GM13977 (cell line): ENCODE data around the gene SYN1.

Experiments
- DNase-seq: peaks from one replicate; pipeline ENCODE4 v3.0.0; 2012; ENCODE audit warnings: low spot score
- in situ Hi-C: fragments of 300-500 bp; cut with MboI; formaldehyde crosslinking; loops from one replicate; pipeline ENCODE4 v1.12.0; 2022; ENCODE audit warnings: low sequenced_read_pairs, low pct_unique_long_range_greater_than_20kb, mixed read lengths, inconsistent platforms; ENCODE audit not compliant: unreplicated experiment
- TF ChIP-seq, protein P1 (sequence below): IDR thresholded peaks from 2 replicates; pipeline ENCODE4 v1.5.1; 2012; ENCODE audit warnings: mild to moderate bottlenecking, control low read depth; ENCODE audit not compliant: insufficient read depth; ENCODE audit errors: extremely low read depth, missing control alignments

Gene SYN1

DNA sequence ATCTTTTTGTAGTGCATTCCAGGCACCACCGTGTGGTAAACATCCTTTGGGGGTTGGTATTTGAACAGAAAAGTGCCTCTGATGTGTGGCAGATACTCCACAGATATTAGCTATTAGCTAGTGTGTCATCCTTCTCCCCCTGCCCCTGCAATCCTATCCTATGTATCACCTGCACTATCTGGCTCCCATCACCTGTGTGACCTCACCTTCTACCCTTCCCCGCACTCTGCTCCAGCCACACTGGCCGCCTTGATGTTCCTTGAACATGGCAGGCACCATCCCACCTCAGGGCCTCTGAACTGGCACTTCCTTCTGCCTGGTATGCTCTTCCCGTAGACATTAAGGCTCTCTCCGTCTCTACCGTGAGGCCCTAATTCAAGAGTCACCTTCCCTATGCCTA, 27.0 kb upstream of the SYN1 start:
- TF ChIP-seq, protein P1, sequence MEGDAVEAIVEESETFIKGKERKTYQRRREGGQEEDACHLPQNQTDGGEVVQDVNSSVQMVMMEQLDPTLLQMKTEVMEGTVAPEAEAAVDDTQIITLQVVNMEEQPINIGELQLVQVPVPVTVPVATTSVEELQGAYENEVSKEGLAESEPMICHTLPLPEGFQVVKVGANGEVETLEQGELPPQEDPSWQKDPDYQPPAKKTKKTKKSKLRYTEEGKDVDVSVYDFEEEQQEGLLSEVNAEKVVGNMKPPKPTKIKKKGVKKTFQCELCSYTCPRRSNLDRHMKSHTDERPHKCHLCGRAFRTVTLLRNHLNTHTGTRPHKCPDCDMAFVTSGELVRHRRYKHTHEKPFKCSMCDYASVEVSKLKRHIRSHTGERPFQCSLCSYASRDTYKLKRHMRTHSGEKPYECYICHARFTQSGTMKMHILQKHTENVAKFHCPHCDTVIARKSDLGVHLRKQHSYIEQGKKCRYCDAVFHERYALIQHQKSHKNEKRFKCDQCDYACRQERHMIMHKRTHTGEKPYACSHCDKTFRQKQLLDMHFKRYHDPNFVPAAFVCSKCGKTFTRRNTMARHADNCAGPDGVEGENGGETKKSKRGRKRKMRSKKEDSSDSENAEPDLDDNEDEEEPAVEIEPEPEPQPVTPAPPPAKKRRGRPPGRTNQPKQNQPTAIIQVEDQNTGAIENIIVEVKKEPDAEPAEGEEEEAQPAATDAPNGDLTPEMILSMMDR = no peak
- no peak for DNase-seq
- in situ Hi-C loops = no loop called here

DNA sequence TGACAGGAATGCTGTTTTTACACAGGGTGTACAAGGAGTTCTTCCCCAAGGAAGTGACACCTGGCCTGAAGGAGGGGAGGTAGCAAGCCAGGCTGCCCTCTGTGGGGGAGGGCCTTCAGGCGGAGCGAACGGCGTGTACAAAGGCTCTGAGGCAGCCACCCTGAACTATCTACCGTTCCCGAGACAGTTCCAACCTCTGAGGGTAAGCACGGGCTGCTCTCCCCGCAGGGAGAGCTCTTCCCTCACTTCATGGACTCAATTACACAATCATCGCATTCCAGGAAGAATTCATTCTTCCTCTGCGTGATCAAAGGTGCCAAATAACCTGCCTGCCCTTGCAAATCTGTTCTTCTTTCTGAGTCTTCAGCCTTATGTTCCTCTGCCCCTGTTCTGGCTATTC, 25.9 kb upstream of the SYN1 start:
- no peak for DNase-seq
- TF ChIP-seq, protein P1 = no peak
- in situ Hi-C loops = no loop called here

GRCh38 chrX:47644557-47645091, 25.0 kb upstream of the SYN1 start:
- in situ Hi-C loops = no loop called here
- TF ChIP-seq, protein P1 = peak; percentile 9
- DNase-seq = no peak

DNA sequence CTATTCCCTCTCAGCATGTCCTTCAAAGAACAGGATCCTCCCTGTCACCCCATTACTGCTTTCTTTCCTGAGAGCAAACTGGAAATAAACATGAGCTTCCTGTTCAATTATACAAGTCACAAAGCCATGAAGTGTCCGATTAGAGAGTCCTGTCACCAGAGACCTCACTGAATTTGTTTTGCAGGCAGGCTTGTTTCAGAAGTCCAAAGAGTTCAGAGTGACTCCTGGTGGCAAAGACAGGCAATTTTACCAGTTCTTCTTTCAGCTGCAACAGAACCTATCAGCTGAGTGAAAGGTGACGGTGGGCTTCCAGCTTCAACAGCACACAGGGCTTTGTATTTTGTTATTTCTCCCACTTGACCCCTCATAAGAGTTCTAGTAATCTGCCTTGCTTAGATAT, 24.3 kb upstream of the SYN1 start:
- DNase-seq = no peak
- in situ Hi-C loops = no loop called here
- TF ChIP-seq, protein P1 = peak; percentile 36

DNA sequence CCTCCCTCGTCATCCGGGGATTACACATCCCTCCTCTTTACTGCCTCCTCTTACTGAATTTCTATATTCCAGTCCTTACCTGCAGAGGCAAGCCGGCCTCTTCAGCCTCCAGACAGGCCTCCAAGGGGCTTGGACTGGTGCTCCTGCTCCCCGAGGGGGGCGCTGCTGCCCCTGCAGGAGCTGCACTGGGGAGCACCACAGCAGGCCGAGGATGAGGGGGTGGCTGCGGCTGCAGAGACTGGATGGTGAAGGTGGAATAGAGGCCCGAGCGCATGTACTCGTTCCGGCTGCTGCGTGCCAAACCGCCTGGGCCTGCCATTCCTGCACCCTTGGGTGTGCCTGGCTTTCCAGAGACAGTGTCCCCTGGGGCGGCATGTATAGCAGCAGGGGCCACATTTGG, 19.2 kb upstream of the SYN1 start:
- TF ChIP-seq, protein P1 = peak; percentile 11
- in situ Hi-C loops = no loop called here
- no peak for DNase-seq

DNA sequence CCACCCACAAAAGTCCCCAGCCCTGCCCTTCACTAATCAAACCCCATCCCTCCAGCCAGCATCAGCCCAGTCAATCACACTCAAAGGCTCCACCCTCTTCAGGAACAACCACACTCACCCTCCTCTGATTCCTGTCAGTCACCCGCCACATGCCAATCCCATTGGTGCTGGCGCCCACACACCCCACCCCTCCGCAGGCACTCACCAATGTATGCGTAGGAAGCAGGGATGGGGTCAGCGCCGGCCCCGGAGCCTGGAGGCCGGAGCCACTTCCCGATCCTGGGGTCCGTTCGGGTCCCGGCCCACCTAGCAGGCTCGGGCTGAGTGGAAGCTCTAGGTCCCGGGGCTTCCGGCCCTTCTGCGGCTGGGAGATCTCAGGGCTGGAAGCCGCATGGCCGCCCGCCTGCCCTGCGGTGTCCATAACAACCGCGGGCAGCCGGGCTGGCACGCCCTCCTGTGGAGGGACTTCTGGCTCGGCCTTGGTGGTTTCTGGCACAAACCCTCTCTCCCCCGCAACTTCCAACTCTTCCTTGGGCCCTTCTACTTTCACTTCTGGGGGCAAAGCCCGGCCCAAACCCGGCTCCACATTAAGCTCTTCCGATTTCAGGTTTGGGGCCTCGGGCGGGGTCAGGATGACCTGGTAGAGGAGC, 18.0 kb upstream of the SYN1 start:
- TF ChIP-seq, protein P1 = peak; percentile 45
- in situ Hi-C loops = no loop called here

More for the DNA sequence above, 18.0 kb upstream of the SYN1 start:
- DNase-seq = peak; percentile 70
